ENCODE results near the gene UQCRHL.
"Not testable (repeated sequence)": the region's sequence is repeated elsewhere in the genome, so short reads cannot be mapped to it uniquely, and the experiment has no call there.

The UQCRHL gene

GRCh38 chr1:15846056-15846455, 38.6 kb upstream of the UQCRHL start:
- not testable (repeated sequence) for H3K4me3 ChIP-seq (ENCODE audit: low read length); H3K36me3 ChIP-seq (ENCODE audit: insufficient read depth, low read length); H3K9me3 ChIP-seq (ENCODE audit: low read length); H2AFZ ChIP-seq (ENCODE audit: low read depth, low read length); H3K27me3 ChIP-seq (ENCODE audit: insufficient read depth, low read length)
- peaks cover 26% of the 10 kb centered on the region for H3K4me1 ChIP-seq (ENCODE audit: insufficient read depth, low read length)

- H3K9me3 ChIP-seq (ENCODE audit: low read length): no peaks in the 10 kb centered on the region
- H3K36me3 ChIP-seq (ENCODE audit: insufficient read depth, low read length): no peaks in the 10 kb centered on the region
- H3K4me3 ChIP-seq (ENCODE audit: low read length): peak overlapping the region; percentile 17
These were observed 36.5 kb upstream of the UQCRHL start for GRCh38 chr1:15843826-15844572.

DNA sequence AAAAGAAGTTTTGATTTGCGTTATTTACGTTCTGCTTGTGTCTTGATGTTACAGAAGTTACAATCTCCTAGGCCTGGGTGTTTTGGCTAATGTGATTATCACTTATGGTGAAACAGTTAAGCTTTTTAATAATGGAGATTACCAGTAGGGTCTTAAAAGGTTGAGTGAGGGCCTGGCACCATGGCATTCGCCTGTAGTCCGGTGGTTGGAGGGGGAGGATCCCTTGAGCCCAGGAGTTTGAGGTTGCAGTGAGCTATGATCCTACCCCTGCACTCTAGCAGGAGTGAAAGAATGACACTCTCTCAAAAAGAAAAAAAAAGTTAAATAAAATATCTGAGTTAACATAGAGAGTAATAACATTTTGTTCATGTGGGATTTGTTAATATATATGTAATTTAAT, 31.3 kb upstream of the UQCRHL start:
- no peaks in the 10 kb centered on the region for H3K27me3 ChIP-seq (ENCODE audit: insufficient read depth, low read length)
- H3K9me3 ChIP-seq (ENCODE audit: low read length): no peaks in the 10 kb centered on the region
- no peak overlapping the region for H2AFZ ChIP-seq (ENCODE audit: low read depth, low read length)
- H3K36me3 ChIP-seq (ENCODE audit: insufficient read depth, low read length): no peaks in the 10 kb centered on the region
- H3K4me3 ChIP-seq (ENCODE audit: low read length): no peak overlapping the region
- peaks cover 15% of the 10 kb centered on the region for H3K4me1 ChIP-seq (ENCODE audit: insufficient read depth, low read length)

More at GRCh38 chr1:15843826-15844572, 36.5 kb upstream of the UQCRHL start:
- H3K4me1 ChIP-seq (ENCODE audit: insufficient read depth, low read length): peaks cover 18% of the 10 kb centered on the region
- no peak overlapping the region for H2AFZ ChIP-seq (ENCODE audit: low read depth, low read length)
- no peaks in the 10 kb centered on the region for H3K27me3 ChIP-seq (ENCODE audit: insufficient read depth, low read length)

- no peaks in the 10 kb centered on the region for H3K27me3 ChIP-seq (ENCODE audit: insufficient read depth, low read length)
- no peak overlapping the region for H2AFZ ChIP-seq (ENCODE audit: low read depth, low read length)
- no peak overlapping the region for H3K4me3 ChIP-seq (ENCODE audit: low read length)
- no peaks in the 10 kb centered on the region for H3K9me3 ChIP-seq (ENCODE audit: low read length)
- no peaks in the 10 kb centered on the region for H3K36me3 ChIP-seq (ENCODE audit: insufficient read depth, low read length)
- peaks cover 18% of the 10 kb centered on the region for H3K4me1 ChIP-seq (ENCODE audit: insufficient read depth, low read length)
These were observed 30.5 kb upstream of the UQCRHL start for GRCh38 chr1:15837931-15838330.

DNA sequence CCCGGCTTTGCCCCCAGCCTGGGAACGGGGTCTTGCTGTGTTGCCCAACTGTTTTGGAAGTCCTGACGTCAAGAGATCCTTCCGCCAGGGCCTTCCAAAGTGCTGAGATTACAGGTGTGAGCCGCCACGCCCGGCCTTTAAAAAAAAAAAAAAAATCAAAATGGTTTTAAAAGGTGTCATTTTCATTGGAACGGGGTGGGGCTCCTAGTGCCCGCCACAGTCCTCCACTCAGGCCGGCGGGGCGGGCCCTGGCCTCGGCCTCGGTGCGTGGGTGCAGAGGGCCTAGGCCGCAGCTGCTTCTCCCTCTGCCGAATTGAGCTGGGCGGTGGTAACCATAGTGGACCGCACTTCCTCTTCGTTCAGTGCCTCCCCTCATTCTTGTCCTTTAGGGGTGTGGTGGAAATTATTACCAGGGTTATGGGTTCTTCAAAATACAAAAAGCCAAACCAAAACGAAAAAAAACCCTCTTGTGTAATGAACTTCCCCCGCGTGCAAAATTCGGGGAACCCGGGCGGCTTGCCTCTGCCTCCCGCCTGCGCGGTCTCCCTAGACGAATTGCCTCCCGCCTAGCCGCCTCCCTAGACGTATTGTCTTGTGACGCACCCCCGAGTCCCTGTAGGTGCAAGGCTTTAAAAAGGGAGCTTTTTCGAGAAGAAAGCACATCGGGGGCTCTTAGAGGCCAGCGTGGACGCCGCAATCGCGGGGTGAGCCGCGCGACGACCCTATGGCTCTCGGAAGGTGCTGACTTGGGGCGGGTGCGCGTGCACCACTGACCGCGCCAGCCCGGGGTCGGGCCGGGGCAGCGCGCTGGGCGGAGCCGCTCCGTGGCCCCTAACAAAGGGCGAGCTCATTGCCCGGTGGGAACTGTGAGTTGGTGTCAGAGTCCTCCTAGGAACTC, 29.6 kb upstream of the UQCRHL start:
- H3K4me3 ChIP-seq (ENCODE audit: low read length): no peak overlapping the region

DNA sequence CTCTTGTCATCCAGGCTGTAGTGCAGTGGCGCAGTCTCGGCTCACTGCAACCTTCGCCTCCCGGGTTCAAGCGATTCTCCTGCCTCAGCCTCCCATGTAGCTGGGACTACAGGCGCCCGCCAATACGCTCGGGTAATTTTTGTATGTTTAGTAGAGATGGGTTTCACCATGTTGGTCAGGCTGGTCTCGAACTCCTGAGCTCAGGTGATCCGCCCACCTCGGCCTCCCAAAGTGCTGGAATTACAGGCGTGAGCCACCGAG, 29.0 kb upstream of the UQCRHL start:
- not testable (repeated sequence) for H2AFZ ChIP-seq (ENCODE audit: low read depth, low read length); H3K27me3 ChIP-seq (ENCODE audit: insufficient read depth, low read length); H3K36me3 ChIP-seq (ENCODE audit: insufficient read depth, low read length); H3K9me3 ChIP-seq (ENCODE audit: low read length)
- Histone ChIP-seq H3K4me1 (ENCODE audit: insufficient read depth, low read length) (peaks cover 18% of the 10 kb centered on the region), H3K4me3 (ENCODE audit: low read length) (peak overlapping the region; percentile 39)

More for the DNA sequence above, 29.6 kb upstream of the UQCRHL start:
- Histone ChIP-seq H3K4me1 (ENCODE audit: insufficient read depth, low read length) (peaks cover 18% of the 10 kb centered on the region), H2AFZ (ENCODE audit: low read depth, low read length) (no peak overlapping the region), H3K36me3 (ENCODE audit: insufficient read depth, low read length) (no peaks in the 10 kb centered on the region), H3K9me3 (ENCODE audit: low read length) (no peaks in the 10 kb centered on the region), H3K27me3 (ENCODE audit: insufficient read depth, low read length) (no peaks in the 10 kb centered on the region)

DNA sequence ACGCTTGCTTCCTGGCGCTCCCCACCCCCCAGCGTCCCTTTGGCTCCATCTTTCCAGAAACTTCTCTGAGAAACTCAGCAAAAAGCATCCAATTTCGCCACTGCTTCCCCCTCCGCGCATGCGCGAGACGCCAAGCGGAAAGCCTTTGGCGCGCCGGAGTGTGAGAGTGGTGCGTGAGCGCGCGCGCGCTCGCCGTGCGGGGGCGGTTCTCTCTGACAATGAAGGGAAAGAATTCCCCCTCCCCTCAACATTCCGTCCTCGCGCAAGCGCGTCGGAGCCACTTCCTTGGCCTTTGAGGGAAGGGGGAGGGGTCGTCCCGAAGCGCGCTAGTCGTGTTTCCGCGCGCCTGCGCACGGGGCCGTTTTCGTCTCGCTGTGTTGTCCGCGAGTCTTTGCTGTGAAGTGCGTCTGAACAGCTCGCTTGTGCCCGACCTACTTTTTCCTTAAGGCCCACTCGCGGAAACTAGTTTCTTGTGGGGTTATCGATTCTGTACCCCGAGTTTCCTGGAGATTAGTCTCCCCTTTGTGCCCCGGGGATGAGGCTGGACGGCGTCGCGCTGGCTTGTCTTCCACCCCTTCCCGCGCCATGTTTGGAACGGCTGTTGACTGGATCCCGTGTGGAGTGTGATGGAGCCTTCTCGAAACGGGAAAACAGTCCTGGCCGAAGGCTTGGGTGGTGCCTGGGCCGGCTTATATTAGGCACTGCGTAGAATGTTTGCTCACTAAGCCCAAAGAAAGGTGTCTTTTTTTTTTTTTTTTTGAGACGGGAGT, 28.5 kb upstream of the UQCRHL start:
- peaks cover 18% of the 10 kb centered on the region for H3K4me1 ChIP-seq (ENCODE audit: insufficient read depth, low read length)
- H3K9me3 ChIP-seq (ENCODE audit: low read length): no peaks in the 10 kb centered on the region
- no peaks in the 10 kb centered on the region for H3K27me3 ChIP-seq (ENCODE audit: insufficient read depth, low read length)
- no peak overlapping the region for H2AFZ ChIP-seq (ENCODE audit: low read depth, low read length)
- no peaks in the 10 kb centered on the region for H3K36me3 ChIP-seq (ENCODE audit: insufficient read depth, low read length)
- H3K4me3 ChIP-seq (ENCODE audit: low read length): peak overlapping the region; percentile 96

GRCh38 chr1:15835205-15835740, 27.8 kb upstream of the UQCRHL start:
- peak overlapping the region; percentile 44 for H2AFZ ChIP-seq (ENCODE audit: low read depth, low read length)
- H3K9me3 ChIP-seq (ENCODE audit: low read length): no peaks in the 10 kb centered on the region
- peaks cover 18% of the 10 kb centered on the region for H3K4me1 ChIP-seq (ENCODE audit: insufficient read depth, low read length)
- no peaks in the 10 kb centered on the region for H3K27me3 ChIP-seq (ENCODE audit: insufficient read depth, low read length)
- peak overlapping the region; percentile 96 for H3K4me3 ChIP-seq (ENCODE audit: low read length)
- no peaks in the 10 kb centered on the region for H3K36me3 ChIP-seq (ENCODE audit: insufficient read depth, low read length)

DNA sequence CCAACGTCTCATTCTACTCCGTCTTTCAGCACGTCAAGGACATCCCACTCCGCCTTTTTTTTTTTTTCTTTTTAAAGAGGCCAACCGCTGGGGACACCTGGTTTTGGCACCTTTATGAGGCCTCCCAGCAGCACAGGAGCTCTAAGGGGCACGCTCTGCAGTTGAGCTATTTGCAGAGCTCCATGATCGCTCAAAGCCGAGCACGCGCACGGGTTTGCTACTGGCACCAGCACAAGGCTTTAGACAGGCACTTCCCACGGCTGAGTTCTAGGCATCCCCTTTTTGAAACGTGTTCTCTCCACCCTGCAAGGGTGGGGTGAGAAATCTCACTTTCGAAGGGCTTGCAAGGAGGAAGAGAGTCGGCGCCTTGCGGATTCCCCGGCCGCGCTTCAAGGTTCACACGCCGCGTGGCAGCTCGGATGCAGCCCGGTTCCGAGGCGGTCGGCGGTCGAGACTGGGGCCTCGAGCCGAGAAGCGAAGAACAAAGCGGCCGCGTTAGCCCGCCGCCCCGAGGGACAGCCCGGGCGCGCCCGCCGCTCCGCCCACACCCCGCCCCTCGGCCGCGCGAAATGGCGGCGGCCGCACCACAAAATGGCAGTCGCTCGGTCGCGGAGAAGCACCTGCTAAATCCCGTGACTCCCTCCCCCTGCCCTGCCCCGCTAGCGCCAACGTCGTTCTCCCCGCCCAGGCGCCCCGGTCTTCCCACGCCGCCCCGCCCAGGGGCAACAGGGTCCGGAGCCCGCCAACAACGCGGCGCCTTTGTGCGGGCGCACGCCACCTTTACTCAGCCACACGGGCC, 27.2 kb upstream of the UQCRHL start:
- Histone ChIP-seq H2AFZ (ENCODE audit: low read depth, low read length) (peak overlapping the region; percentile 44), H3K27me3 (ENCODE audit: insufficient read depth, low read length) (no peaks in the 10 kb centered on the region), H3K36me3 (ENCODE audit: insufficient read depth, low read length) (no peaks in the 10 kb centered on the region), H3K4me3 (ENCODE audit: low read length) (peak overlapping the region; percentile 96), H3K4me1 (ENCODE audit: insufficient read depth, low read length) (peaks cover 18% of the 10 kb centered on the region), H3K9me3 (ENCODE audit: low read length) (peaks cover 2% of the 10 kb centered on the region)

DNA sequence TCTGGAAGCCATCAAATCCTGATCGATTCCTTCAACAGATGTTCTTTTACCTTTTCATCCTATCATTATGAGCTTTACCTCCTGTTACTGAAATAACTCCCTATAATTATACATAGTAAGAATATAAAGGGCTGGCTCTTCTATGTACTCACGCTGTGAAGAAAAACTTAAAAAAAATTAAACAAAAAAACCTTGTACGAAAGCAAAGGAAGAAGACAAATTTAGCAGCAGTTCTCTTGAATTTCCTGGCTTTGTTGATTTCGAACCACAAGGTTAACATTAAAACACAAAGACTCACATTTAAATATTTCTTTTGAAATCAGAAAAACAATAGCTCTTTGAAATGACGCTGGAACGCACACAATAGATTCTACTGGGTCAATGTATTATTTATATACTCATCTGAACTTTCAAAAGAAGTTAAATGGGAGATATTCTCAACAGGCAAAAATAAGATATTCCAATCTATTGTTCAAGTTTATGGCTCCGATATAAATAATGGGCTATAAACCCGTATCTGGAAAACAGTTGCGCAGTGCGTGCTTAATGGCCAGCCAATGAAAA, 26.5 kb upstream of the UQCRHL start:
- Histone ChIP-seq H3K27me3 (ENCODE audit: insufficient read depth, low read length) (no peaks in the 10 kb centered on the region), H3K4me1 (ENCODE audit: insufficient read depth, low read length) (peaks cover 18% of the 10 kb centered on the region), H2AFZ (ENCODE audit: low read depth, low read length) (no peak overlapping the region), H3K4me3 (ENCODE audit: low read length) (peak overlapping the region; percentile 96), H3K36me3 (ENCODE audit: insufficient read depth, low read length) (no peaks in the 10 kb centered on the region), H3K9me3 (ENCODE audit: low read length) (peaks cover 3% of the 10 kb centered on the region)

- Histone ChIP-seq H3K4me3 (ENCODE audit: low read length) (peak overlapping the region; percentile 96), H2AFZ (ENCODE audit: low read depth, low read length) (no peak overlapping the region), H3K27me3 (ENCODE audit: insufficient read depth, low read length) (no peaks in the 10 kb centered on the region), H3K36me3 (ENCODE audit: insufficient read depth, low read length) (no peaks in the 10 kb centered on the region), H3K9me3 (ENCODE audit: low read length) (peaks cover 3% of the 10 kb centered on the region), H3K4me1 (ENCODE audit: insufficient read depth, low read length) (peaks cover 18% of the 10 kb centered on the region)
These were observed 25.7 kb upstream of the UQCRHL start for GRCh38 chr1:15833069-15833679.

- Histone ChIP-seq H2AFZ (ENCODE audit: low read depth, low read length) (no peak overlapping the region), H3K36me3 (ENCODE audit: insufficient read depth, low read length) (no peaks in the 10 kb centered on the region), H3K4me3 (ENCODE audit: low read length) (no peak overlapping the region), H3K27me3 (ENCODE audit: insufficient read depth, low read length) (no peaks in the 10 kb centered on the region), H3K9me3 (ENCODE audit: low read length) (peaks cover 3% of the 10 kb centered on the region), H3K4me1 (ENCODE audit: insufficient read depth, low read length) (peaks cover 12% of the 10 kb centered on the region)
These were observed 22.8 kb upstream of the UQCRHL start for GRCh38 chr1:15830258-15830657.

Measured in neuron (in vitro differentiated cells).